Sciatic nerve (tissue), 2 donors: ENCODE measurements around the gene EFHC1. TPM values are rescaled to one million over a fixed set of nuclear protein-coding genes. Genes with fewer than 3 reads are reported as not detected.

Source experiments
- ATAC-seq: fragments of 200-7000 bp; cut with Tn5 transposase; one replicate; pipeline ENCODE4 v1.9.1; 2020; ENCODE audit warnings: mild to moderate bottlenecking, moderate library complexity
- DNase-seq: peaks from one replicate; pipeline ENCODE4 v3.0.0-alpha.2; 2020; ENCODE audit warnings: low spot score
- intact Hi-C: fragments of 100-400 bp; cut with DNase I; formaldehyde crosslinking; loops from one replicate; pipeline ENCODE4 v1.14.2; 2022
- total RNA-seq: library from RNA; stranded (reverse); fragmentation: NEBNext Ultra II Directional; extraction: Animal tissue kit (Norgen Biotek cat#: 25700); gene quantifications from one replicate; pipeline ENCODE4 v1.2.1, GENCODE V29; 2021
- donor health status: DM: no; HTN: no; CAD: no.
- donor health status: DM: no; HTN: no; CAD: no.

Gene EFHC1
- total RNA-seq, 1 donor from 2014 or later, result 38.7 TPM

DNA sequence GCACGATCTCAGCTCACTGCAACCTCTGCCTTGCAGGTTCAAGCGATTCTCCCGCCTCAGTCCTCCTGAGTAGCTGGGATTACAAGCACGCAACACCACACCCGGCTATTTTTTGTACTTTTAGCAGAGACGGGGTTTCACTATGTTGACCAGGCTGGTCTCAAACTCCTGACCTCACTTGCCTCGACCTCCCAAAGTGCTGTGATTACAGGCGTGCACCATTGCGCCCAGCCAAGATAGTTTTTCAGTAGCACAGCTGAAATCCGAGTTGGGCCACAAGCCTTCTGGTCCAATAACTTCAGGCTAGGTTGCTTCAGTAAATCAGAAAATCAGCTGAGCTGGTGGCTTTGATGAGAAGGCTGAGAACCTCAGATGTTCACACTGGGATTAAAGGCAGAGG lies 91.0 kb downstream of the EFHC1 start:
- no peak for DNase-seq
- intact Hi-C loops, result loop anchor here (10.0 kb wide), 1 partner anchor 64 kb away; the partner anchor contains the start of gene TRAM2

DNA sequence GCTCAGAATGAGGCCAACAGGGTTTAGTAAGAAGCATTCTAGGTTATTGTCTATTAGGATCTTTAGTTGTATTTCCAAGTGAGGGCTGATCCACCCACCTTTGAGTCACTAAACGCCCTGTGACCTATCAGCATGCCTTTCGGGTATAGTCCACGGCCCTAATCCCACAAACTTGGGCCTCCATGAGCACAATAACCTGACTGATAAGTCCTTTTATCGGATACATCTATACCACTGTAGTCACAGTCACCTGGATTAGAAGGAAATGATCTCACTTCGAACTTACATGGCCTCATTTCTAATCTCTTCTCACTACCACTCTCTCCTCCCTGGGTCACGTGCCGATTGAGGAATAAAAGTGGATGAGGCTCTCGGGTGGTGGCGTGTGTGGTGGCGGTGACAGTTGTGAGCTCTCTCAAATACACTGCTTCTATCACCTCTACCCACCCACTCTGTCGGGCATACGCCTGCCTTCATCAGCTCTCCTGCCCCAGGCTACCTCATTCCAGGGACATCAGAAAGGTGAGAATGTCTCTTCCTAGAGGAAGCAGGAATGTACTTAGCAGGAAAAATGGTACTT lies 91.5 kb downstream of the EFHC1 start:
- intact Hi-C loops, result loop anchor here (10.0 kb wide), 1 partner anchor 63 kb away; the partner anchor contains the start of gene TRAM2
- no peak for DNase-seq
- ATAC-seq, result peak; percentile 23

More for the DNA sequence above, 91.0 kb downstream of the EFHC1 start:
- ATAC-seq, result peak; percentile 31

DNA sequence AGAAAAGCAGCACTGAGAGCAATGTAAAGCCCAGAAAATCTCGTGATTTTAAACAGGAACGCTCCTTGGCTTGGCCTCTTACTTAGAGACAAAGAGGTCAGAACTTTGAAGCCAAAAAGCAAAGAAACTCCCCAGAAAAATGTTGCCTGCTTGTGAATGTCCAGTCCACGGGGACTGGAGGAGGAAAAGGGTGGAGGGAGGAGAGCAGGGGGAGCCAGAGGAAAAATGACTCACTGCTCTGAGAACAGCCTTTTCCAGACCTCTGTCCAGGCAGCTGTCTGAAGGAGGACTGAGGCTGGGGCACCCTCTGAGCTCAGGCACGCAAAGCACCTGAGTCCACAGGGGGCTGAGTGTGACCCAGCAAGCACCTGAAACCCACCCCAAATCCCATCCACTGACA lies 92.1 kb downstream of the EFHC1 start:
- DNase-seq, result peak; percentile 72
- intact Hi-C loops, result loop anchor here (10.0 kb wide), 1 partner anchor 63 kb away; the partner anchor contains the start of gene TRAM2
- peak; percentile 91 for ATAC-seq

DNA sequence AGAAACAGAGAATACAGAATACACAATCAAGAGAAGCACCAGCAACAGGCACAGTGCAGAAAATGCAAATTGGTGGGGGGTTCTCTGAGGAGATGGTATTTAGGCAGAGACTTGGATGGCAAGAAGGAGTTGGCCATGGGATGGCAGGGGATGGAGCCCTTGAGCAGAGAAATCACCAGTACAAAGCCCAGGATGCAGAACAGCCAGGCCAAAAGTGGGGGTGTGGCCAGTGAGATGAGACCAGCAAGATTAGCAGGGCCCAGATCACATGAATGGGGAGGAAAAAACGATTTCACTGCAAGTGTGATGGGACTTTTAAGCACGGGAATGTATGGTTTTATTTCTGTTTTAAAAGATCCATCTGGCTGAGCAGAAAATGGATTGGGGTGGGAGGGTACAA lies 93.3 kb downstream of the EFHC1 start:
- intact Hi-C loops, result loop anchor here (10.0 kb wide), 1 partner anchor 61 kb away; the partner anchor contains the start of gene TRAM2
- DNase-seq (no peak), ATAC-seq (no peak)

DNA sequence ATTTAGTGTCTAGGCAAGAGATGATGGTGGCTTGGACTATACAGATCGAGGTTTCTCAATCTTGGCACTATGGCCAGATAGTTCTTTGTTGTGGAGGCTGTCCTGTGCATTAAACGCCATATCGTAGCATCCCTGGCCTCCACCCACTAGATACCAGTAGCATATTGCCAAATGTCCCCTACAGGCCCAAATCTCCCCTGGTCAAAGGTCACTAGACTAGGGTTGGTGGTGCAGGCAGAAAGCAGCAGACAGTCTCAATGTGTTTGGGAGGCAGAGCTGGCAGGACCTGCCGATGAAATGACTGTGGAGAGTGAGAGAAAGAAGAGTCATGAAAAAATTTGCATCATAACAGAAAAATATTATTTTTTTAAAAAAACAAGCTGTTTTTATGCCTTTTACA lies 93.8 kb downstream of the EFHC1 start:
- intact Hi-C loops, result loop anchor here (10.0 kb wide), 1 partner anchor 61 kb away; the partner anchor contains the start of gene TRAM2
- DNase-seq (no peak), ATAC-seq (no peak)

DNA sequence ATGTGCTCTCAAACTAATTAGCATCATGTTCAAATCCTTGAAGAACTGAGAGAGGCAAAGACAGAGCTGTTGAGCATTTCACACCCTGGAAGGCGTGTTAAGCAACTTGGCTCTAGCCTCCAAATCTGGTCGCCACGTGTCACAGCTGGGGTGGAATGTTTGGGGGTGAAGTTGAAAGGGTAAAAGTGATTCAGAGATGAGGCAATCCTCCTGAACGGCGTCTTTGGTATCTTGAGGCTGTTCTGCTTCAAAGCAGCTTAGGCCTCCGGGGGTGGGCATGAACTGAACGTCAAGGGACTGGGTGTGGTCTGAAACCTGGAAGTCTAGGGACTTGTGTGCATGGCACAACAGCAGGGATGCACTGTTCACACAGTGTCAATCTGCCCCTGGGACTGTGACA lies 94.4 kb downstream of the EFHC1 start:
- intact Hi-C loops, result loop anchor here (10.0 kb wide), 1 partner anchor 60 kb away; the partner anchor contains the start of gene TRAM2
- peak; percentile 64 for ATAC-seq
- peak; percentile 71 for DNase-seq

DNA sequence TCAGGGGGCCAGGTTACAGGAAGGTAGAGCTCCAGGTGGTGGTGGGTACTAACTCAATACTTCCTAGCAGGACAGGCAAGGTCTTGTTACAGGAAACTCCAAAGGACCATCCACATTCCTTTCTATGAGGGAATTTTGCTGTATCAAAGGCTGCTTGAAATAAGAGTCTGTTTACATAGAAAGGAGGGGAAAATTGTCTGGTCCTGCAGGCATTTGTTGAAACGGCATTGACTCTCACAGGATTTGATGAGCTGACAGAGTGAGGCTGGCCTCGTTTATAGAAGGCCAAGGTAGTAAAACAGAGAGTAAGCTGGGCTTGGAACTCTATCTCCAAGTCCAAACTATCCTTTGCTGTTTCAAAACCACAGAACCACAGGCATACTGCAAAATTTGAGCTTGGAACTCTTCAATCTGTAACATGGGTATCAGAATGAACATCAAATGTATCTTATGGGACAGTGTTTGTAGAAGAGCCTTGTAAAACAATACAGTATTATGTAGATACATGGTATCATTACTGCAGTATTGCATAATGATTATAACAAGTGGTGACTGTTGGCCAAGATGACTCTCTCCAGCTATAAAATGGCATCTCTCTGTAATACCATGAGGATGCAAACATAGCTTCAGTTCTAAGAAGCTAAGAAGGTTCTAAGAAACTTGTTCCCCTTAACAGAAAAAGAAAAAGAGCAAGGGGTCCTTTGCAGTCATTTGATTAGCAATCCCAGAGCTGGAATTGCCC lies 95.2 kb downstream of the EFHC1 start:
- ATAC-seq, result no peak
- intact Hi-C loops, result loop anchor here (10.0 kb wide), 1 partner anchor 59 kb away; the partner anchor contains the start of gene TRAM2
- DNase-seq, result no peak

DNA sequence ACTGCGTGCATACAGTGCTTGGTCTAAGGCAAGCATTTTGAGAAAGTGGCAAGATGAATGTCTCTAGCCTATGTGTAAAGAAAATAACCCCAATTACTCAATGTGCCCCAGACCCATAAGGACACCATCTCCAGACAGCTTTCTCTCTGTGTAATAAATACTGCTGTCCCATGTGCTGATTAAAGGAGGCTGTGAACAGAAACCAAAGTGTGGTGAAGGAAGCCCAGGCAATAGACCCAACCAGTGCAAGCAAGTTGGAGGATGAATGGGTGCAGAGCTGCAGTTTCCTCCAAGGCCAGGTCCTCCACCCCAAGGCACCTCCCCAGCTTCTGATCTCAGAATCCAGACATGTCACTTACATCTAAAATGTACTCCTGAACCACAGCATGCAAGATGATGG lies 96.1 kb downstream of the EFHC1 start:
- intact Hi-C loops, result loop anchor here (10.0 kb wide), 1 partner anchor 59 kb away; the partner anchor contains the start of gene TRAM2
- no peak for DNase-seq
- no peak for ATAC-seq

DNA sequence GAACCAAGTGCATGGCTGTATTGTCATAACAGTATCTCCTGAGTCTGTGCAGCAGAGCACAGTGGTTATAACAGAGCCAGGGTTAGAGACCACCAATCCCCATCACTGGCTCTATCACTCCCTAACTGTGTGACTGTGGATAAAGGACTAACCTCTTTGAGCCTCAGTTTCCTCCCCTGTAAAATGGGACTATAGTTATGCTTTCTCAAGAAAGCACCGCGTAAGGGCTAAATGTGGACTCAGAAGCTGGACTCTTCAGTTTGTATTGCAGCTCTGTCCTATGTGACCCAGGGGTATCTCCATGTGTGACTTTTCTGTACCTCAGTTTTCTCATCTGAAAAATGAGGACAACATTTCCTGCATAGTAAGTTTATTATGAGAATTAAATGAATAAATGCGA lies 96.8 kb downstream of the EFHC1 start:
- ATAC-seq, result no peak
- intact Hi-C loops, result loop anchor here (10.0 kb wide), 1 partner anchor 58 kb away; the partner anchor contains the start of gene TRAM2
- DNase-seq, result no peak

DNA sequence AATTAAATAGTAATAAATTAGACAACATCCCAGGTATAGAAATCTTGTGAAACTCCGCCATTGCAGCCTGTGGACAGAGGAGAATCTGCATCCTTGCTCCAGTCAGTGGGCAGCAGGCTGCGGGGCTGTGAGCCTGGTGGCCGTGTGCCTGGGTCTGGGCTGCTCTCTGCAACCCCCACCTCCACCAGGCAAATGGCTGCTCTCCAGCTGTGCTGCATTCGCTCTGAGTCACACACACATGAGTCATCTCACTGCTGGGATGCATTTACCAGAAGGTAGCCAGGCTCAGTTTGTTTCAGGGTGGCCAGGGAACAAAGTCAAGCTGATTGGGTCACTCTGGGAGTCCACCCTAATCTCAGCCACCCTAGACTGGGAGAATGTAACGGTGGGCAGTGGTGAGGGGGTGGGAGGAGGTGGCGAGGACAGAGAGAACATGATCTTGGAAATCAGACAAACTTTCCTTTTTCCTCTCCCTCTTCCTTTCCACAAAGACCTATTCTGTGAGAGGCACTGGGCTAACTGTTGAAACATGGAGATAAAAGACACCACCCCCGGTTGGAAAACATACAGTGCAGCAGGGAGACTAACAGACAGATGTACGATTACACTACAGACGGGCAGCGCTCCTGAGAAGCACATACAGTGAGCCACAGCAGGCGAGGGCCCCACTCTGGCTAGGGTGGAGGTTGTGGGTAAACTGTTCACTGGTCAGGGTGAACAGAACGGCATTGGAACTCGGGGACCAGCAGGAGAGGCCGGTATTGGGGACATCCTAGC lies 97.5 kb downstream of the EFHC1 start:
- ATAC-seq (peak; percentile 82), DNase-seq (peak; percentile 88)
- intact Hi-C loops, result loop anchor here (10.0 kb wide), 1 partner anchor 57 kb away; the partner anchor contains the start of gene TRAM2

DNA sequence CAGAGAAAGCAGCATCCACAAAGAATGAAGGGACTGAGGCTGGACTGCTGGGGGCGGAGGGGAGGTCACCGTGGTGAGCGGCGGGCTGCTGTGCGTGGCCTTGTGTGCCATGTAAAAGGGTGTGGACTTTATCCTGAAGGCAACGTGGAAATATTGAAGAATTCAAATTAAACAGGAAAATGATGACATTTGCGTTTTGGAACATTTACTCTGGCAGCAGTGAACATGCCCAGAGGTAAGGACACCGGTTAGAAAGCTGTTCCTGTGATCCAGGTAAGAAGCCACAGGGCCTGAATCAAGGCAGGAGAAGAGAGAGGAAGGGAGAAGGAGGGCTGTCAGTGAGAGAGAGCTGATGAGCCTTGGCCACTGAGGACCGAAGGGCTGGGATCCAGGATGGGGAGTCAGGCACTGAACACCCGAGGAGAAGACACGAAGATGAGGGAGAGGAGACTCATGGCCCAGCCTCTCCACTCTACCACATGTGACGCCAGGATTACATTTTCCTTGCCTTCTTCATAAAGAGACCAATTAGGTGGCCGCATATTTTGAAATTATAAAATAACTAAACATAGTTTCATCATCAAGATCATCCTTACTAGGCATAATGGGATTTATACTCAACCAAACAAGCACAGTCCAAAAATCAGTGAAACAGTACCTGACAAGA lies 98.3 kb downstream of the EFHC1 start:
- intact Hi-C loops, result loop anchor here (10.0 kb wide), 1 partner anchor 56 kb away; the partner anchor contains the start of gene TRAM2
- no peak for ATAC-seq

DNA sequence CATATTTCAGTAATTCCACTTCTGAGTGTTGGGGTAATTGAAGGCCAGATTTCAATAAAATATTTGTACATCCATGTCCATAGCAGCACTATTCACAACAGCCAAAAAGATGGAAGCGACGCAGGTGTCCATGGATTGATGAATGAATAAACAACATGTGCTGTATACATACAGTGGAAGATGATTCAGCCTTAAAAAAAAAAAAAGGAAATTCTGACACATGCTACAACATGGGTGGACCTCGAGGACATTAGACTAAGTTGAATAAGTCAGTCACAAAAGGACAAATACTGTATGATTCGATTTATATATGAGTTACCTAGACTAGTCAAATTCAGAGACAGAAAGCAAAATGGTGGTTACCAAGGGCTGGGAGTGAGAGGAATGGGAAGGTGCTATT lies 99.5 kb downstream of the EFHC1 start:
- intact Hi-C loops, result loop anchor here (10.0 kb wide), 1 partner anchor 55 kb away; the partner anchor contains the start of gene TRAM2
- no peak for DNase-seq
- no peak for ATAC-seq

More for the DNA sequence above, 98.3 kb downstream of the EFHC1 start:
- DNase-seq, result no peak

DNA sequence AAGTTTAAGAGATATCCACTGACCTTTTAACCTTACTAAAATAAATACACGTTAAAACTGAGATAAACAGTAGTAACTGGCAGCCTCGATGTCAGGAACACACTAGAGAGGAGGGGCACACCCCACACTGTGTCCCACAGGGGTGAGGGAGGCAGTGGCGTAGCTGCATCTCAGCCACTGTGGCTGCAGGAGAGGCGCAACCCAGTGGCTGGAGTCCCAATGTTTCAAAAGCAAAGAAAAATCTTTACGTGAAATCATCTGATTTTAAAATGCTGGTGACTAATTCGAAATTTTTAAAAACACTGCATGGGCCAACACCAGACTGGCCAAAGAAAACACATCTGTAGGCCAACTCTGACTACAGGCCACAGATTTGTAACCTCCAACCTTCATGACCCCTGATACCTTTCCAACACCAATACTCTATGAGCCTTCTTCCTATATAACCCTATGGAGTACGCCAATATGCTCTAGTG lies 102.0 kb downstream of the EFHC1 start:
- DNase-seq (peak; percentile 73), ATAC-seq (peak; percentile 81)
- intact Hi-C loops, result no loop called here

DNA sequence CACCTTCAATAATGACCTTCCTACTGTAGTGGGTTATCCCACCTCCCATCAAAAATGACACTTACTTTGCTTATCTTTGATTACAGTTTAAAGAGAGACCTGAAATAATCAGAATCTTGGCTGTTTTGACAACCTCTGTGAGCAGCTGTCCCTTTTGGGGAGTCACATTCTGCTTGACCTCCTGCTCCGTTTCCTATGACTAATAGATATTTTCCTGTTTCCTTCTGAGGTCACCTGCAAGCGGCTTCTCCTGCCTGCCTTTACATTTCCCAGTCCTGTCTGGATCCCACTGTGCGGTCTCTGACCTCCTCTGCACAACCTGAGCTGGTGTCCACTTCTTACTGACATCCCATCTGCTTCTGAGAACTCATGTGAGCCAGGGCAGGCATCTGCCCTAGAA lies 102.5 kb downstream of the EFHC1 start:
- intact Hi-C loops, result no loop called here
- no peak for DNase-seq
- ATAC-seq, result peak; percentile 54

DNA sequence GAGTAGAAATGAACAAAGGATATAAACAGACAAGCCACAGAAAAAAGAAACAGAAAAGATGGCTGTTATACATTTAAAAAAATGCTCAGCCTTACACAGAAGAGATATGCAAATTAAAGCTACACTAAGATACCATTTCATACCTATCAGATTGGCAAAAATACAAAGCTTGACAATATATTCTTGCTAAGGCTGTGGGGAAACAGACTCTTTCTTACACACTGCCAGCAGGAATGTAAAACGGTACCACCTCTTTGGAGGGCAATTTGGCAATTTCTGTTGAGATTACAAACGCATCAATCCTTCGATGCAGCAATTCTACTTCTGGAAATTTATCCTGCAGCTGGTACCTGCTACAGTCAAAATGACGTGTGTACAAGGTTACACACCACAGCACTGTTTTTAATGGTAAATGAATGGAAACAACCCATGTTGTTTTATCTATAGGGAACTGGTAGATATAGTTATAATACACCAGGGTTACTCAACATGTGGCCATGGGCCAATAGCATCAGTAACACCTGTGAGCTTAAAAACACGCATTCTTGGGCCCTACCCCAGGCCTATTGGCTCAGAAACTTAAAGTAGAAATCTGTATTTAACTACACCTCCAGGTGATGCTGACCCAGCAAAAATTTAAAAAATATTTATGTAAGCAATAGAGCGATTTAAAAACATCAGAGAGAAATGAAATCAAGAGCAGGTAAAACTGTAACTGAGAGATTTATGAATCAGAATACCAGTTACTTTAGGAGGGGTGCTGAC lies 103.4 kb downstream of the EFHC1 start:
- ATAC-seq (no peak), DNase-seq (no peak)
- intact Hi-C loops, result no loop called here

DNA sequence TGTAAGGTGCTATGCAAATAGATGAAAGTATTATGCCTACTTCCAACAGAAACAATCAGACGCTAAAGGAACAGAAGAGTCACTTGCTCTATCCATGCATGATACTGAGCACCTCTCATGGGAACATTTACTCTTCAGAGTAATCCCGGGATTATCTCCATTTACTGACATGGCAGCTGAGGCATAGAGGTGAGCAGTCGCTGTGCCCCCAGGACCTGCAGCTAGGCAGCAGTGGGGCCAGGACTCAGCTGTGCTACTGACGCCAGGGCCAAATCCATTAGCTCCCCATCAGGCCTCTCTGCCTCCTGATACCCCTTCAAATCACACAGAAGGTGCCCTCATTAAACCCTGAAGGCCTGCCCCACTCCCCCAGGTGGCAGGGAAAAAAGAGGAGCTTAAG lies 104.8 kb downstream of the EFHC1 start:
- intact Hi-C loops, result no loop called here
- ATAC-seq (no peak), DNase-seq (no peak)

DNA sequence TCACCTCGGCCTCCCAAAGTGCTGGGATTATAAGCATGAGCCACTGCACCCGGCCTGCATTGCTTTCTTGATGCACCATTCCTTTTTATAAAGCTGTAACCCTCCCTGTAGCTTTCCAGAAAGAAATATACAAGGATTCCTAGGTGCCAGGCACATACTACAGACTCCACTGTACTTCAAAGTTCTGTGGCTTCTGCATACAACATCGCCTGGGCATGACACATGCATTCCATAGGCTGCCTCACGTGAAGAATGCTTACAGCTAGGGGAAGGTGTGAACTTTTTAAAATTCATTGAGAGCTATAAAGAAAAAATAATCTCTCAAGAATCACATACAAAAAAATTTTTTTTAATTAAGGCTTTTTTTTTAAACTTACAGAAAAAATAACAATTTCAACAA lies 106.5 kb downstream of the EFHC1 start:
- intact Hi-C loops, result no loop called here
- DNase-seq (no peak), ATAC-seq (no peak)

DNA sequence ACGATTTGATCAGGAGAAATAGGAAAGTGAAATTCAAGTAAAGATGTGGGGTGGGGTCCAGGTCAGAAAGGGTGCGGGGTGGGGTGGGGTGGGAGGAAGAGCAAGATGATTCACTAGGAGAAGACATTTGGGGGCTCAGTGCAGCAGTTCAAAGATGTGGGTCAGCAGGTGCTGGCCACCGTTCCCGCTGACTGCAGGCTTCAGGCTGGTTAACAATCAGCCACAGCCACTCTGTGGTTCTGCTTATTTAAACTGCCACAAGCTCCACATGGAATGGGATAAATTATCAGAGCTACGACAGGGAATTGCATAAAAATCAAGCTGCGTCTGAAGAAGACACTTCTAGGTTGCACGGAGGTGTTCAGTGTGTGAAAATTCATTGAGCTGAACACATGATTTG lies 107.3 kb downstream of the EFHC1 start:
- no peak for DNase-seq
- ATAC-seq, result no peak
- intact Hi-C loops, result no loop called here
